Stomach (tissue), 9 donors: ENCODE data around the gene SMIM35. TPM values are rescaled to one million over a fixed set of nuclear protein-coding genes. Genes with fewer than 3 reads are reported as not detected.

Experiments used
- DNase-seq, 2 donors: peaks; one replicate each; pipeline versions ENCODE4 v3.0.0 to v3.0.0-alpha.2; 2013 to 2019
- H3K27ac ChIP-seq, 5 donors: fragments of 200-600 bp in 4 of 5; sonication (generic) in 4 of 5; one replicate each; pipeline ENCODE4 v1.5.1; 2013 to 2019; ENCODE audit warnings: mild to moderate bottlenecking in 1 of 5, moderate library complexity in 1 of 5
- H3K27me3 ChIP-seq, 3 donors: fragments of 200-600 bp; sonication (generic); one replicate each; pipeline ENCODE4 v1.5.1; 2017 to 2019; ENCODE audit warnings: mixed run types in 1 of 3
- H3K36me3 ChIP-seq, 4 donors: fragments of 200-600 bp; sonication (generic); 1 replicate in 3 of 4; 2 replicates in 1 of 4; pipeline ENCODE4 v1.5.1; 2016 to 2019
- H3K4me1 ChIP-seq, 4 donors: fragments of 200-600 bp; sonication (generic); one replicate each; pipeline ENCODE4 v1.5.1; 2016 to 2019
- H3K4me3 ChIP-seq, 4 donors: fragments of 200-600 bp; sonication (generic) in 3 of 4; one replicate each; pipeline ENCODE4 v1.5.1; 2016 to 2019; ENCODE audit warnings: mild to moderate bottlenecking in 1 of 4
- H3K9me3 ChIP-seq, 4 donors: fragments of 200-600 bp; sonication (generic); one replicate each; pipeline ENCODE4 v1.5.1; 2016 to 2019
- CTCF ChIP-seq, 7 experiments: fragments of 450-650 bp in 4 of 7; fragments of 200-600 bp in 3 of 7; sonication (generic) in 3 of 7; IDR thresholded peaks; one replicate each; pipeline ENCODE4 v1.5.1; 2016 to 2019; ENCODE audit warnings: antibody characterized with exemption in 7 of 7, control low read depth in 2 of 7, mild to moderate bottlenecking in 1 of 7
- EP300 ChIP-seq: sonication (generic); formaldehyde crosslinking; IDR thresholded peaks from one replicate; pipeline ENCODE4 v1.6.1; 2017; ENCODE audit warnings: antibody characterized with exemption
- POLR2A ChIP-seq, 4 donors: fragments of 450-650 bp; IDR thresholded peaks; one replicate each; pipeline ENCODE4 v1.6.1; 2016; ENCODE audit warnings: antibody characterized with exemption in 4 of 4, control low read depth in 2 of 4, mild to moderate bottlenecking in 1 of 4, moderate library complexity in 1 of 4
- POLR2AphosphoS5 ChIP-seq, 3 donors: sonication (generic); formaldehyde crosslinking; IDR thresholded peaks; one replicate each; pipeline ENCODE4 v1.6.1; 2016; ENCODE audit warnings: antibody characterized with exemption in 3 of 3
- WGBS, 5 donors: extraction: QIAGEN DNeasy Blood & Tissue Kit in 3 of 5; methylation state at CpG; one replicate each; pipeline versions ENCODE4 v1.1.5 to v1.1.7; 2013 to 2018; 5-methylcytosine and 5-hydroxymethylcytosine counted together
- intact Hi-C: fragments of 100-400 bp; cut with DNase I; formaldehyde crosslinking; loops from one replicate; pipeline ENCODE4 v1.15.1; 2023; ENCODE audit warnings: low total_unique reads
- polyA plus RNA-seq, 3 donors: library from polyadenylated mRNA; stranded (reverse); fragments of 200-250 nt; gene quantifications; one replicate each; pipeline ENCODE4 v1.2.3, GENCODE V29; 2013
- total RNA-seq, 5 donors: library from RNA; depleted of rRNA; stranded (reverse); fragments of >200 nt; gene quantifications; one replicate each; pipeline versions ENCODE4 v1.1.0 to v1.2.3, GENCODE V29; 2014 to 2016
- donor health status: healthy with polysubstance abuse.
- donor health status: Bipolar disorder and iron deficiency.
- donor health status: healthy.

The SMIM35 gene
- total and polyA plus RNA-seq, 8 donors, result 0.03 TPM; not detected in 7

- no peak overlapping the region for H3K27ac ChIP-seq
- no peaks in the 10 kb centered on the region for H3K4me1 ChIP-seq
- H3K36me3 ChIP-seq, result no peaks in the 10 kb centered on the region
- DNase-seq, result no peak
- WGBS, 5 donors, result 91 to 95% (median 94%) methylated on average over 10 of the region's 10 CpGs
- peaks cover 0 to 35% (median 3%) of the 10 kb centered on the region in 3 donors for H3K27me3 ChIP-seq
- H3K9me3 ChIP-seq, result no peaks in the 10 kb centered on the region
- no peak overlapping the region for H3K4me3 ChIP-seq
- intact Hi-C loops, result no loop called here
- TF ChIP-seq CTCF (IDR thresholded peaks at IDR 0.05) (no peak), POLR2AphosphoS5 (IDR thresholded peaks at IDR 0.05) (no peak), EP300 (no peak), POLR2A (IDR thresholded peaks at IDR 0.05) (no peak)
Measured at GRCh38 chr11:118133816-118134215, 47.1 kb upstream of the SMIM35 start.

- H3K27me3 ChIP-seq, result peaks cover 0 to 28% (median 3%) of the 10 kb centered on the region in 3 donors
- TF ChIP-seq EP300 (no peak), CTCF (IDR thresholded peaks at IDR 0.05) (no peak), POLR2A (IDR thresholded peaks at IDR 0.05) (no peak), POLR2AphosphoS5 (IDR thresholded peaks at IDR 0.05) (no peak)
- H3K4me1 ChIP-seq, result no peaks in the 10 kb centered on the region
- no peak overlapping the region for H3K27ac ChIP-seq
- DNase-seq, result peak in 1 of 2 donors; percentile 46
- 58 to 72% (median 65%) methylated on average over 15 of the region's 15 CpGs for WGBS, 5 donors
- no peaks in the 10 kb centered on the region for H3K9me3 ChIP-seq
- H3K36me3 ChIP-seq, result no peaks in the 10 kb centered on the region
- intact Hi-C loops, result no loop called here
- H3K4me3 ChIP-seq, result no peak overlapping the region
Measured at GRCh38 chr11:118132385-118133151, 45.8 kb upstream of the SMIM35 start.

GRCh38 chr11:118129471-118130172 lies 42.9 kb upstream of the SMIM35 start:
- Histone ChIP-seq H3K4me3 (no peak overlapping the region), H3K4me1 (no peaks in the 10 kb centered on the region), H3K9me3 (no peaks in the 10 kb centered on the region), H3K27ac (no peak overlapping the region), H3K27me3 (peaks cover 0 to 6% (median 0%) of the 10 kb centered on the region in 3 donors), H3K36me3 (no peaks in the 10 kb centered on the region)
- WGBS, 5 donors, result 56 to 66% (median 65%) methylated on average over 5 to 6 of the region's 6 CpGs
- DNase-seq, result peak in 1 of 2 donors; percentile 49
- intact Hi-C loops, result no loop called here
- TF ChIP-seq POLR2A (IDR thresholded peaks at IDR 0.05), result no peak
- no peak for TF ChIP-seq EP300
- no peak for TF ChIP-seq POLR2AphosphoS5 (IDR thresholded peaks at IDR 0.05)
- no peak for TF ChIP-seq CTCF (IDR thresholded peaks at IDR 0.05)

GRCh38 chr11:118128721-118129470 lies 42.1 kb upstream of the SMIM35 start:
- Histone ChIP-seq H3K27ac (no peak overlapping the region), H3K27me3 (peaks cover 0 to 6% (median 0%) of the 10 kb centered on the region in 3 donors), H3K4me1 (no peaks in the 10 kb centered on the region), H3K36me3 (no peaks in the 10 kb centered on the region), H3K4me3 (no peak overlapping the region), H3K9me3 (no peaks in the 10 kb centered on the region)
- WGBS, 5 donors, result 55 to 70% (median 68%) methylated on average over 11 of the region's 11 CpGs
- intact Hi-C loops, result no loop called here
- TF ChIP-seq POLR2A (IDR thresholded peaks at IDR 0.05), result no peak
- TF ChIP-seq EP300, result no peak
- no peak for TF ChIP-seq POLR2AphosphoS5 (IDR thresholded peaks at IDR 0.05)
- no peak for TF ChIP-seq CTCF (IDR thresholded peaks at IDR 0.05)
- DNase-seq, result peak in 1 of 2 donors; percentile 42
